ENCODE measurements around the gene DMD. TPM values are rescaled to one million over a fixed set of nuclear protein-coding genes. Genes with fewer than 3 reads are reported as not detected.

DMD gene
- total and polyA plus RNA-seq, 4 donors: 3.9 to 73.8 (median 11.2) TPM

DNA sequence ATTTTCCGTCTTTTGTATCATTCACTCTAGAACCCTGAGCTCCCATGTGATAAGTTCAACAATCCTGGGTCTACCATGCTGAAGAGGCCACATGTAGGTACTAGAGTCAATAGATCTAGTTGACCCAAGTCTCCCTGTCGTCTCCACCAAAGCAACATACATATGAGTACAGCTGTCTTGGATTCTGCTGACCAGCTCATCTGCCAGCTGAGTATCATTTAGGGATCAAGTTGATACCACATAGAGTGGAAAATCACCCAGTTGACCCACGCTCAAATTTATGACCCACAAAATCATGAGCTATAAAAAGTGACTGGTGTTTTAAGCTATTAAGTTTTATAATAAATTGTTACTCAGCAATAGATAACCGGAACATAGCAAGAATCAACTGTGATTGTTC lies 61.8 kb downstream of the DMD start:
- H3K4me1 ChIP-seq (ENCODE audit: control insufficient read depth in 5 of 5, insufficient read depth in 5 of 5, low read length in 5 of 5): no peaks in the 10 kb centered on the region
- no peak for ATAC-seq (ENCODE audit: insufficient read depth, low FRiP score)
- peaks cover 0 to 3% (median 0%) of the 10 kb centered on the region in 3 donors for H3K27me3 ChIP-seq (ENCODE audit: control insufficient read depth in 3 of 3, insufficient read depth in 3 of 3, low read length in 2 of 3)
- TF ChIP-seq, protein P1, sequence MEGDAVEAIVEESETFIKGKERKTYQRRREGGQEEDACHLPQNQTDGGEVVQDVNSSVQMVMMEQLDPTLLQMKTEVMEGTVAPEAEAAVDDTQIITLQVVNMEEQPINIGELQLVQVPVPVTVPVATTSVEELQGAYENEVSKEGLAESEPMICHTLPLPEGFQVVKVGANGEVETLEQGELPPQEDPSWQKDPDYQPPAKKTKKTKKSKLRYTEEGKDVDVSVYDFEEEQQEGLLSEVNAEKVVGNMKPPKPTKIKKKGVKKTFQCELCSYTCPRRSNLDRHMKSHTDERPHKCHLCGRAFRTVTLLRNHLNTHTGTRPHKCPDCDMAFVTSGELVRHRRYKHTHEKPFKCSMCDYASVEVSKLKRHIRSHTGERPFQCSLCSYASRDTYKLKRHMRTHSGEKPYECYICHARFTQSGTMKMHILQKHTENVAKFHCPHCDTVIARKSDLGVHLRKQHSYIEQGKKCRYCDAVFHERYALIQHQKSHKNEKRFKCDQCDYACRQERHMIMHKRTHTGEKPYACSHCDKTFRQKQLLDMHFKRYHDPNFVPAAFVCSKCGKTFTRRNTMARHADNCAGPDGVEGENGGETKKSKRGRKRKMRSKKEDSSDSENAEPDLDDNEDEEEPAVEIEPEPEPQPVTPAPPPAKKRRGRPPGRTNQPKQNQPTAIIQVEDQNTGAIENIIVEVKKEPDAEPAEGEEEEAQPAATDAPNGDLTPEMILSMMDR (IDR thresholded peaks at IDR 0.05; ENCODE audit: control extremely low read depth, extremely low read depth): no peak
- no peak overlapping the region for H3K27ac ChIP-seq (ENCODE audit: low read depth in 1 of 2, low read length in 1 of 2)
- H3K9me3 ChIP-seq (ENCODE audit: control insufficient read depth in 4 of 4, insufficient read depth in 3 of 4, low read length in 3 of 4): peaks cover 0 to 3% (median 0%) of the 10 kb centered on the region in 4 donors
- H3K36me3 ChIP-seq (ENCODE audit: control insufficient read depth in 4 of 4, insufficient read depth in 4 of 4, low read length in 4 of 4): no peaks in the 10 kb centered on the region
- H3K4me3 ChIP-seq: no peak overlapping the region
- H3K9ac ChIP-seq (ENCODE audit: insufficient read depth in 1 of 2, low read length in 2 of 2): no peak overlapping the region
- WGBS, 2 donors: 81 to 92% methylated on average over 4 of the region's 4 CpGs
- no peak for DNase-seq

DNA sequence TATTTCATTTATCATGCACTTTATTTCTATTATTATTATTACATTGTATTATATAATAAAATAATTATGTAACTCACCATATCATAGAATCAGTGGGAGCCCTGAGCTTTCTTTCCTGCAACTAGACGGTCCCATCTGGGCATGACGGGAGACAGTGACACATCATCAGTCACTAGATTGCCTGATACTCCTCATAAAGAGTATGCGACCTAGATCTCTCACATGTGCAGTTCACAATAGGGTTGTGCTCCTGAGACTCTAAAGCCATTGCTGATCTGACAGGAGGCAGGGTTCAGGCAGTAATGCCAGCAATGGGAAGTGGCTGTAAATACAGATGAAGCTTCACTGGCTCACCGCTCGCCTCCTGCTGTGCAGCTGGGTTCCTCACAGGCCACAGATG lies 62.3 kb downstream of the DMD start:
- DNase-seq (no peak), ATAC-seq (ENCODE audit: insufficient read depth, low FRiP score) (no peak)
- WGBS, 2 donors: 85 to 95% methylated on average over 5 of the region's 5 CpGs
- H3K4me1 ChIP-seq (ENCODE audit: control insufficient read depth in 5 of 5, insufficient read depth in 5 of 5, low read length in 5 of 5): no peaks in the 10 kb centered on the region
- no peak overlapping the region for H3K4me3 ChIP-seq
- H3K27ac ChIP-seq (ENCODE audit: low read depth in 1 of 2, low read length in 1 of 2): no peak overlapping the region
- H3K9ac ChIP-seq (ENCODE audit: insufficient read depth in 1 of 2, low read length in 2 of 2): no peak overlapping the region
- TF ChIP-seq, protein P1 (IDR thresholded peaks at IDR 0.05; ENCODE audit: control extremely low read depth, extremely low read depth): no peak
- no peaks in the 10 kb centered on the region for H3K36me3 ChIP-seq (ENCODE audit: control insufficient read depth in 4 of 4, insufficient read depth in 4 of 4, low read length in 4 of 4)
- peaks cover 0 to 3% (median 0%) of the 10 kb centered on the region in 3 donors for H3K27me3 ChIP-seq (ENCODE audit: control insufficient read depth in 3 of 3, insufficient read depth in 3 of 3, low read length in 2 of 3)
- peaks cover 0 to 3% (median 0%) of the 10 kb centered on the region in 4 donors for H3K9me3 ChIP-seq (ENCODE audit: control insufficient read depth in 4 of 4, insufficient read depth in 3 of 4, low read length in 3 of 4)

DNA sequence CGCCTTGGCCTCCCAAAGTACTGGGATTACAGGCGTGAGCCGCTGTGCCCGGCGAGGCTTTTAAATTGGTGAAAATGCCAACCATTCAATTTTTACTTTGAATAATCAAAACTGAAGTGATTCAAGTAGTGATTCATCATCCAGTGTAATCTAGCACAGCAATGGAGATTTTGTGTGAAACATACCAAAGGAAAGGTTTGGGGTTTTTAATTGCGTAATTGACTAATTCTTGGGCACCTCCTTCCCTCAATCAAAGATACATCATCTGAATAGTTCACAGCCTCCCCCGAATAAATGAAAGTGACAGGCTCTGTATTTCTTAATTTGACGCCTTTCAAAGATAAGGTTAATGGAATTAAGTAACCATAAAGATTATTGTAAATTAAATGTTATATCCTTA lies 69.0 kb downstream of the DMD start:
- Histone ChIP-seq H3K36me3 (ENCODE audit: control insufficient read depth in 4 of 4, insufficient read depth in 4 of 4, low read length in 4 of 4) (no peaks in the 10 kb centered on the region), H3K4me1 (ENCODE audit: control insufficient read depth in 5 of 5, insufficient read depth in 5 of 5, low read length in 5 of 5) (no peaks in the 10 kb centered on the region), H3K27me3 (ENCODE audit: control insufficient read depth in 3 of 3, insufficient read depth in 3 of 3, low read length in 2 of 3) (peaks cover 0 to 4% (median 0%) of the 10 kb centered on the region in 3 donors), H3K9me3 (ENCODE audit: control insufficient read depth in 4 of 4, insufficient read depth in 3 of 4, low read length in 3 of 4) (no peaks in the 10 kb centered on the region), H3K27ac (ENCODE audit: low read depth in 1 of 2, low read length in 1 of 2) (no peak overlapping the region), H3K9ac (ENCODE audit: insufficient read depth in 1 of 2, low read length in 2 of 2) (no peak overlapping the region), H3K4me3 (no peak overlapping the region)
- DNase-seq: no peak
- 85 to 94% methylated on average over 8 of the region's 8 CpGs for WGBS, 2 donors
- TF ChIP-seq, protein P1 (IDR thresholded peaks at IDR 0.05; ENCODE audit: control extremely low read depth, extremely low read depth): no peak
- no peak for ATAC-seq (ENCODE audit: insufficient read depth, low FRiP score)

DNA sequence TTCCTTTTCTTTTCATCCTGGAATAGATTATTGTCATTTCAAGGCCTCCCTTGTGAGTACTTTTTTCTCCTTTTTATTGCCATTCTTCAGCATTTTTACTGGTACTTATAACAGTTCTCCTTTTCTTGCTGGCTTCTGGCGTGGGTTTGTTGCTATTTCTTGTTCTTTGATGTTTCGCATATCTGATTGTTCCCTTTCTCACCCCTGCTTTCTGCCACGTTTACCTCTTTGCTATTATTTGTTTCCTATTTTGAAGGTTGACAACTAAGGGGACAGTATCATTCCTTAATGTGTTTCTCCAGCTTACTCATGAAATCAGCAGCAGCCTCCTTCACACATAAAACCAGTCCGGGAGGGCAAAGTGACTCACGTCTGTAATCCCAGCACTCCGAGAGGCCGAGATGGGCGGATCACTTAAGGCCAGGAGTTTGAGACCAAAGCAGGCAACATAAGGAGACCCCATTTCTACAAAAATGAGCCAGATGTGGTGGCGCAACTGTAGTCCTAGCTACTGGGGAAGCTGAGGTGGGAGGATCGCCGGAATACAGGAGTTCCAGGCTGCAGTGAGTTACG lies 72.6 kb downstream of the DMD start:
- Histone ChIP-seq H3K27ac (ENCODE audit: low read depth in 1 of 2, low read length in 1 of 2) (no peak overlapping the region), H3K9ac (ENCODE audit: insufficient read depth in 1 of 2, low read length in 2 of 2) (no peak overlapping the region), H3K36me3 (ENCODE audit: control insufficient read depth in 4 of 4, insufficient read depth in 4 of 4, low read length in 4 of 4) (no peaks in the 10 kb centered on the region), H3K9me3 (ENCODE audit: control insufficient read depth in 4 of 4, insufficient read depth in 3 of 4, low read length in 3 of 4) (peaks cover 0 to 2% (median 0%) of the 10 kb centered on the region in 4 donors), H3K4me3 (no peak overlapping the region), H3K27me3 (ENCODE audit: control insufficient read depth in 3 of 3, insufficient read depth in 3 of 3, low read length in 2 of 3) (peaks cover 0 to 4% (median 0%) of the 10 kb centered on the region in 3 donors), H3K4me1 (ENCODE audit: control insufficient read depth in 5 of 5, insufficient read depth in 5 of 5, low read length in 5 of 5) (peaks cover 0 to 4% (median 0%) of the 10 kb centered on the region in 5 donors)
- 71 to 81% methylated on average over 12 of the region's 12 CpGs for WGBS, 2 donors
- ATAC-seq (ENCODE audit: insufficient read depth, low FRiP score) (no peak), DNase-seq (no peak)
- TF ChIP-seq, protein P1 (IDR thresholded peaks at IDR 0.05; ENCODE audit: control extremely low read depth, extremely low read depth): no peak

Measured in lung (tissue), 12 donors.